Neutrophil (primary cell): ENCODE data around the gene IL17C.

ENCODE experiments used
- H3K27ac ChIP-seq: fragments of 200-600 bp; sonication (generic); 2 replicates; pipeline ENCODE4 v1.5.1; 2016; ENCODE audit warnings: mild to moderate bottlenecking, moderate library complexity
- H3K27me3 ChIP-seq: fragments of 200-600 bp; sonication (generic); 2 replicates; pipeline ENCODE4 v1.6.0; 2016; ENCODE audit warnings: mild to moderate bottlenecking
- H3K36me3 ChIP-seq: fragments of 200-600 bp; sonication (generic); 2 replicates; pipeline ENCODE4 v1.5.1; 2017
- H3K4me1 ChIP-seq, 2 experiments: fragments of 200-600 bp in 1 of 2; sonication (generic) in 1 of 2; 1 replicate in 1 of 2; 2 replicates in 1 of 2; pipeline versions ENCODE4 v1.5.1 to v1.6.1; 2013 to 2016; ENCODE audit warnings: low read depth in 1 of 2, low read length in 1 of 2, mild to moderate bottlenecking in 1 of 2, moderate library complexity in 1 of 2; ENCODE audit not compliant: control insufficient read depth in 1 of 2, insufficient read depth in 1 of 2
- H3K4me3 ChIP-seq, 2 experiments: fragments of 200-600 bp in 1 of 2; sonication (generic) in 1 of 2; 1 replicate in 1 of 2; 2 replicates in 1 of 2; pipeline ENCODE4 v1.5.1; 2013 to 2016; ENCODE audit warnings: low read depth in 1 of 2, low read length in 1 of 2, mild to moderate bottlenecking in 1 of 2, moderate library complexity in 1 of 2
- H3K9me3 ChIP-seq: fragments of 200-600 bp; sonication (generic); 2 replicates; pipeline ENCODE4 v1.5.1; 2016
- CTCF ChIP-seq: fragments of 200-600 bp; sonication (generic); IDR thresholded peaks from 2 replicates; pipeline ENCODE4 v1.5.1; 2016; ENCODE audit warnings: antibody characterized with exemption

The IL17C gene

GRCh38 chr16:88634141-88634993 lies 4.0 kb upstream of the IL17C start:
- Histone ChIP-seq H3K4me3 (peak overlapping the region; percentile 51 to 63), H3K4me1 (peaks cover 28 to 34% of the 10 kb centered on the region in 2 experiments), H3K27me3 (peaks cover 56% of the 10 kb centered on the region), H3K36me3 (peaks cover 33% of the 10 kb centered on the region), H3K27ac (peak overlapping the region; percentile 9), H3K9me3 (no peaks in the 10 kb centered on the region)
- no peak for TF ChIP-seq CTCF

- Histone ChIP-seq H3K27me3 (peaks cover 64% of the 10 kb centered on the region), H3K4me3 (peak overlapping the region; percentile 51 to 63), H3K4me1 (peaks cover 28 to 34% of the 10 kb centered on the region in 2 experiments), H3K27ac (peak overlapping the region; percentile 9), H3K9me3 (no peaks in the 10 kb centered on the region), H3K36me3 (peaks cover 25% of the 10 kb centered on the region)
- TF ChIP-seq CTCF, result no peak
These were observed 3.2 kb upstream of the IL17C start for GRCh38 chr16:88634994-88635670.

- peaks cover 71% of the 10 kb centered on the region for H3K27me3 ChIP-seq
- H3K27ac ChIP-seq, result no peak overlapping the region
- H3K4me1 ChIP-seq, result peaks cover 28 to 34% of the 10 kb centered on the region in 2 experiments
- no peak overlapping the region for H3K4me3 ChIP-seq
- no peak for TF ChIP-seq CTCF
- H3K36me3 ChIP-seq, result peaks cover 19% of the 10 kb centered on the region
- no peaks in the 10 kb centered on the region for H3K9me3 ChIP-seq
These were observed 2.6 kb upstream of the IL17C start for GRCh38 chr16:88635671-88636319.

GRCh38 chr16:88636488-88637265 lies 1.7 kb upstream of the IL17C start:
- Histone ChIP-seq H3K4me1 (peaks cover 28 to 34% of the 10 kb centered on the region in 2 experiments), H3K4me3 (no peak overlapping the region), H3K27ac (no peak overlapping the region), H3K9me3 (no peaks in the 10 kb centered on the region), H3K36me3 (peaks cover 10% of the 10 kb centered on the region), H3K27me3 (peaks cover 74% of the 10 kb centered on the region)
- no peak for TF ChIP-seq CTCF
